T-helper 1 cell treated with Interleukin-12 subunit alpha and Interleukin-12 subunit beta and Interleukin-4 antibody, amounts not matched to agents 30 μg/mL and 1 μg/mL, for 36 hours (primary cell): ENCODE results near the gene SRSF6.
"Not testable (repeated sequence)": the region's sequence is repeated elsewhere in the genome, so short reads cannot be mapped to it uniquely, and the experiment has no call there.

Source experiments
- H3K27ac Mint-ChIP-seq: one replicate; pipeline ENCODE4 v1.8.0; 2021; ENCODE audit warnings: mild to moderate bottlenecking, mixed read lengths
- H3K27me3 Mint-ChIP-seq: one replicate; pipeline ENCODE4 v1.8.0; 2021; ENCODE audit warnings: low read depth, mixed read lengths
- H3K36me3 Mint-ChIP-seq: one replicate; pipeline ENCODE4 v1.8.0; 2021; ENCODE audit warnings: low read depth, mixed read lengths
- H3K4me1 Mint-ChIP-seq: one replicate; pipeline ENCODE4 v1.8.0; 2021; ENCODE audit warnings: low read depth, mixed read lengths
- H3K4me3 Mint-ChIP-seq: one replicate; pipeline ENCODE4 v1.8.0; 2021; ENCODE audit warnings: mild to moderate bottlenecking, moderate library complexity, mixed read lengths
- H3K9me3 Mint-ChIP-seq: one replicate; pipeline ENCODE4 v1.8.0; 2021; ENCODE audit warnings: mixed read lengths

The SRSF6 gene

GRCh38 chr20:43490038-43490437 lies 32.3 kb downstream of the SRSF6 start:
- peaks cover 5% of the 10 kb centered on the region for H3K4me1 Mint-ChIP-seq
- no peaks in the 10 kb centered on the region for H3K27me3 Mint-ChIP-seq
- H3K27ac Mint-ChIP-seq = no peak overlapping the region
- H3K4me3 Mint-ChIP-seq = no peak overlapping the region
- H3K9me3 Mint-ChIP-seq = peaks cover 9% of the 10 kb centered on the region
- H3K36me3 Mint-ChIP-seq = no peaks in the 10 kb centered on the region

DNA sequence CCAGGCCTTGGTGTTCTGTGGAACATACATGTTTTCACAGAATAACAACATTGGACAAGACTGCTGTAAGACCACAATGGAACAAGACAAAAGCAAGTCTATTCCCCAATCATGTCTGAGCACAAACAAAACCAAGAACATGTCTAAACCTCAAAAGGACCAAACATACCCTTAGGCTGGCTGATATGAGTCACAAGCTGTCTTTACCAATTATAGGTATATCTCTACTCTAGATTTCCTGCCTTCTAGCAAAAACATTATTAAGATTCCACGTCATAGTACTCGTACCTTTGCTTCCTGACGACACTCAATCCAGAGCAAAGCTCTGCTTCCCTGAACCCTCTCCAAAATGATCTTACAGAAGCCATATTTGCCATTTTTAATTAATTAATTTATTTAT lies 34.4 kb downstream of the SRSF6 start:
- peaks cover 5% of the 10 kb centered on the region for H3K4me1 Mint-ChIP-seq
- no peak overlapping the region for H3K27ac Mint-ChIP-seq
- H3K27me3 Mint-ChIP-seq = no peaks in the 10 kb centered on the region
- H3K9me3 Mint-ChIP-seq = peaks cover 9% of the 10 kb centered on the region
- no peak overlapping the region for H3K4me3 Mint-ChIP-seq
- no peaks in the 10 kb centered on the region for H3K36me3 Mint-ChIP-seq

DNA sequence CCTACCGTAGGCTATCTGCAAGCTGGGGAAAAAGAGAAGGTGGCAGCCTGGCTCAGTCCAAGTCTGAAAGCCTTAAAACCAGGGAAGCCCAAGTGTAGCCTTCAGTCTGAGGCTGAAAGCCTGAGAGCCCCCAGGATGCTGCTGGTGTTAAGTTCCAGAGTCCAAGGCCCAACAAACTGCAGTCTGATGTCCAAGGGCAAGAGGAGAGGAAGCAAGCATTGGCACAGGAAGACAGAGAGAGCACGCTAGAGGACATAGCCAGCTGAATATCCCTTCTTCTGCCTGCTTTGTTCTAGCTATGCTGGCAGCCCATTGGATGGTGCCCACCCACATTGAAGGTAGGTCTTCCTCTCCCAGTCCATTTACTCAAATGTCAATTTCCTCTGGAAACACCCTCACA lies 37.7 kb downstream of the SRSF6 start:
- no peaks in the 10 kb centered on the region for H3K36me3 Mint-ChIP-seq
- H3K9me3 Mint-ChIP-seq = no peaks in the 10 kb centered on the region
- peaks cover 5% of the 10 kb centered on the region for H3K4me1 Mint-ChIP-seq
- no peak overlapping the region for H3K27ac Mint-ChIP-seq
- H3K4me3 Mint-ChIP-seq = no peak overlapping the region
- H3K27me3 Mint-ChIP-seq = no peaks in the 10 kb centered on the region

GRCh38 chr20:43502021-43502420 lies 44.3 kb downstream of the SRSF6 start:
- H3K27ac Mint-ChIP-seq, H3K36me3 Mint-ChIP-seq, H3K4me1 Mint-ChIP-seq, H3K9me3 Mint-ChIP-seq, H3K4me3 Mint-ChIP-seq: not testable (repeated sequence)
- peaks cover 29% of the 10 kb centered on the region for H3K27me3 Mint-ChIP-seq

DNA sequence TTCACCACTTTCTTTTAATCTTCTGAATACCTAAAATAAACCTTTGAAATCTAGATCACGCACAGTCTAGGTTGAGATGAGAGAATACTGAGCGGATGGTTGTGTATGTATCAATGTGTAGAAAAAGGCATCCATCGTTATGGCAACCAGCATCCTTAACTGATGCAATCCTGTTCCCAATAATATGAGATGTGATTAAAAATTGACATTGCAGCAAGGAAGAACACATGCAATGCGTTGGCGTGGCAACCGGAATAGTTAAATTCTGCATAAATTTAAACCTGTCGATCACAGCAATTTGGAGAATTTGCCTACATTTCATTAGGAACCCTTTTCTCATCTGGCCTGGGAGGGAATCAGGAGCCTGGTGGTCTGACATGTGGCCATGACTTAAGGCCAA lies 48.5 kb downstream of the SRSF6 start:
- no peaks in the 10 kb centered on the region for H3K9me3 Mint-ChIP-seq
- peak overlapping the region; percentile 45 for H3K4me3 Mint-ChIP-seq
- peaks cover 6% of the 10 kb centered on the region for H3K4me1 Mint-ChIP-seq
- no peaks in the 10 kb centered on the region for H3K36me3 Mint-ChIP-seq
- H3K27me3 Mint-ChIP-seq = peaks cover 45% of the 10 kb centered on the region
- H3K27ac Mint-ChIP-seq = no peak overlapping the region

GRCh38 chr20:43507150-43508080 lies 49.7 kb downstream of the SRSF6 start, which contains the start of gene L3MBTL1:
Gene L3MBTL1 (plus strand): TSS chr20:43507697. CDS start chr20:43513504, 5,807 bp downstream.
- Mint-ChIP-seq H3K36me3 (no peaks in the 10 kb centered on the region), H3K9me3 (no peaks in the 10 kb centered on the region), H3K4me3 (peak within 1 kb of the TSS; percentile 53), H3K27ac (no peak within 1 kb of the TSS), H3K27me3 (peaks cover 45% of the 10 kb centered on the region), H3K4me1 (peaks cover 6% of the 10 kb centered on the region)

DNA sequence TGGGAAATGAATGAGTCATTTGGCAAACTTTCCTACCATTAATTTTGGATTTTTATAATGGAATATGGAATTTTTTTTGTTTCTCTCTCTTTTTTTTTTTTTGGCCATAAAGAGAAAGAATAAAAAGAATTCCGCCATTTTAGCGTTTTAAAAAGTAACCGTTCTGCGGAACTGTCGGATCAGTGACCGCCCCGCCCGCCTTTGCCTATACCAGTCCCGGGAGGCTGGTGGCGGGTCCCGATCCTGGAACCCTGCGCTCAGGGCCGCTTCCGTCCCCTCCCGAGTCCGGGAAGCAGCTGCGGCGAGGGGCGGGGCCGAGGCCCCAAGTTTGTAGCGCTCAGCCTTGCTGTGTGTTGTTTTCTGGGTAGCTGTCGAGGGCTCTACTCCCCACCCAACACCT lies 50.4 kb downstream of the SRSF6 start:
- Mint-ChIP-seq H3K36me3 (no peaks in the 10 kb centered on the region), H3K4me3 (peak overlapping the region; percentile 40), H3K27me3 (peaks cover 45% of the 10 kb centered on the region), H3K4me1 (peaks cover 6% of the 10 kb centered on the region), H3K9me3 (no peaks in the 10 kb centered on the region), H3K27ac (no peak overlapping the region)

DNA sequence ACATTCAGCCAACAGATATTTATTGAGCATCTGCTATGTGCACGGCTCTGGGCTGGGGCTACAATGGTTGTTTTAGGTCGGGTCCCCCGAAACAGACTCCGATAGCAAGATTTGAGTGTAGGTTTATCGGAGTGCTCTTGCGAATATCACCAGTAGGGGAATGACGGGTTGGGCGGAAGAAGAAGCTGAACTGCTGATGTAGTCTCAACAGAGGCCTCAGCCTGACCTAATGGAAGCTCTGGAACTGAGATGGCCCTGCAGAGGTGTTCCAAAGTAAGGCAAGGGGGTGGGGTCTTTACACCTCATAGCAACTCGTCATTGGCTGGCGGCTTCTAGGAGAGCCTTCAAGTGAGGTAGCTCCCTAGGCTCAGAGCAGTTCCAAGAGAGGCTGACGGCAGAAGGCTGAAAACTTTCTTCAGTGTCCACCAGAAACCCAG lies 50.9 kb downstream of the SRSF6 start:
- peaks cover 6% of the 10 kb centered on the region for H3K4me1 Mint-ChIP-seq
- no peaks in the 10 kb centered on the region for H3K9me3 Mint-ChIP-seq
- peaks cover 45% of the 10 kb centered on the region for H3K27me3 Mint-ChIP-seq
- no peak overlapping the region for H3K27ac Mint-ChIP-seq
- no peaks in the 10 kb centered on the region for H3K36me3 Mint-ChIP-seq
- no peak overlapping the region for H3K4me3 Mint-ChIP-seq

GRCh38 chr20:43511879-43512278 lies 54.2 kb downstream of the SRSF6 start:
- peaks cover 18% of the 10 kb centered on the region for H3K27me3 Mint-ChIP-seq
- H3K4me3 Mint-ChIP-seq = no peak overlapping the region
- H3K36me3 Mint-ChIP-seq = no peaks in the 10 kb centered on the region
- no peak overlapping the region for H3K27ac Mint-ChIP-seq
- no peaks in the 10 kb centered on the region for H3K9me3 Mint-ChIP-seq
- peaks cover 12% of the 10 kb centered on the region for H3K4me1 Mint-ChIP-seq

DNA sequence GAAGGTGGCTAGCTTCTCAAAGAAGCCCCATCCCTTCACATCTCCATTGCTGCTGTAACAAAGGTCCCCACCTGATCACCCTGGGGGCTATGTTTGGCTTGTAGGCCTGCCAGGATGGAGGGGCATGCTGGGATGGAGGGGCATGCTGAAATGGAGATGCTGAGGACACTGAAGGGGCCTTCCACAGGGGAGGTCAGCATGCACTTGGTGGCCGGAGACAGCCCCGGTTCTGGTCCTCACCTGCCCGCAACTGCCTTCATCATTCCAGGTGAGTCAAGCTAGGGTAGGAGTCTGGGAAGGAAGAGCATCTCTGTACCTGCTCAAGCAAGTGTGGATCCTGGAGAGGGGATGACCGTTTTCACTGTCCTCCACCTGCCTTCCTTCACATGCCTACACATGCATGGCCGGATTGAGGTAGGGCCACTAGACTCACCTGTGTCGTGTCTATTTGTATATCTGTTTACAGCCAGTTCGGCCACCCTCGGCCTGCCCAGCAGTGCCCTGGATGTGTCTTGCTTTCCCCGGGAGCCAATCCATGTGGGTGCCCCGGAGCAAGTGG lies 55.8 kb downstream of the SRSF6 start:
- Mint-ChIP-seq H3K4me1 (peaks cover 11% of the 10 kb centered on the region), H3K27me3 (peaks cover 12% of the 10 kb centered on the region), H3K27ac (peak overlapping the region; percentile 21), H3K4me3 (peak overlapping the region; percentile 93), H3K9me3 (no peaks in the 10 kb centered on the region), H3K36me3 (no peaks in the 10 kb centered on the region)
